ENCODE measurements around the gene CLCNKA.
"Not testable (repeated sequence)": the region's sequence is repeated elsewhere in the genome, so short reads cannot be mapped to it uniquely, and the experiment has no call there.

The CLCNKA gene

GRCh38 chr1:16038620-16038912, 16.7 kb downstream of the CLCNKA start:
- no peak for TF ChIP-seq CTCF (IDR thresholded peaks at IDR 0.05; ENCODE audit: low read length, missing control alignments)
- no peak overlapping the region for H3K4me3 ChIP-seq (replicated peaks; ENCODE audit: low read depth, low read length)
- DNase-seq (ENCODE audit: low read depth): no peak

GRCh38 chr1:16039871-16040270, 18.0 kb downstream of the CLCNKA start:
- H3K4me3 ChIP-seq (replicated peaks; ENCODE audit: low read depth, low read length); DNase-seq (ENCODE audit: low read depth): not testable (repeated sequence)

GRCh38 chr1:16041200-16041599, 19.4 kb downstream of the CLCNKA start:
- no peak for TF ChIP-seq CTCF (IDR thresholded peaks at IDR 0.05; ENCODE audit: low read length, missing control alignments)
- H3K4me3 ChIP-seq (replicated peaks; ENCODE audit: low read depth, low read length): no peak overlapping the region
- DNase-seq (ENCODE audit: low read depth): no peak

GRCh38 chr1:16042096-16042495, 20.3 kb downstream of the CLCNKA start:
- H3K4me3 ChIP-seq (replicated peaks; ENCODE audit: low read depth, low read length): no peak overlapping the region
- peak; percentile 9 for TF ChIP-seq CTCF (IDR thresholded peaks at IDR 0.05; ENCODE audit: low read length, missing control alignments)
- DNase-seq (ENCODE audit: low read depth): no peak

GRCh38 chr1:16042654-16043053, 20.8 kb downstream of the CLCNKA start:
- H3K4me3 ChIP-seq (replicated peaks; ENCODE audit: low read depth, low read length): not testable (repeated sequence)

GRCh38 chr1:16043521-16043920, 21.7 kb downstream of the CLCNKA start, which contains the start of gene CLCNKB:
TSS of gene CLCNKB (plus strand) at chr1:16043782. CDS start at chr1:16044493, 711 bp downstream.
- TF ChIP-seq CTCF (IDR thresholded peaks at IDR 0.05; ENCODE audit: low read length, missing control alignments): no peak
- no peak for DNase-seq (ENCODE audit: low read depth)
- no peak within 1 kb of the TSS for H3K4me3 ChIP-seq (replicated peaks; ENCODE audit: low read depth, low read length)

More at GRCh38 chr1:16042654-16043053, 20.8 kb downstream of the CLCNKA start:
- DNase-seq (ENCODE audit: low read depth): not testable (repeated sequence)

- no peak for TF ChIP-seq CTCF (IDR thresholded peaks at IDR 0.05; ENCODE audit: low read length, missing control alignments)
- H3K4me3 ChIP-seq (replicated peaks; ENCODE audit: low read depth, low read length): no peak overlapping the region
Measured at GRCh38 chr1:16043950-16044349, 22.1 kb downstream of the CLCNKA start.

GRCh38 chr1:16046842-16047241, 25.0 kb downstream of the CLCNKA start:
- TF ChIP-seq CTCF (IDR thresholded peaks at IDR 0.05; ENCODE audit: low read length, missing control alignments): no peak
- peak; percentile 13 for DNase-seq (ENCODE audit: low read depth)
- no peak overlapping the region for H3K4me3 ChIP-seq (replicated peaks; ENCODE audit: low read depth, low read length)

More at GRCh38 chr1:16043950-16044349, 22.1 kb downstream of the CLCNKA start:
- no peak for DNase-seq (ENCODE audit: low read depth)

Measured in fibroblast of pulmonary artery (primary cell).